GM23248 (cell line): ENCODE data around the gene MAGI1. TPM values are rescaled to one million over a fixed set of nuclear protein-coding genes. Genes with fewer than 3 reads are reported as not detected.

Experiments
- DNase-seq: peaks from one replicate; pipeline ENCODE4 v3.0.0-alpha.2; 2015
- H2AFZ ChIP-seq: fragments of 200-600 bp; sonication (generic); 2 replicates; pipeline ENCODE4 v1.6.1; 2016; ENCODE audit warnings: antibody characterized with exemption
- H3F3A ChIP-seq: fragments of 200-600 bp; sonication (generic); 2 replicates; pipeline ENCODE4 v1.6.1; 2016; ENCODE audit warnings: mild to moderate bottlenecking, antibody characterized with exemption, mixed run types; ENCODE audit not compliant: insufficient read depth
- H3K27ac ChIP-seq: fragments of 200-600 bp; sonication (generic); 2 replicates; pipeline ENCODE4 v1.5.1; 2016; ENCODE audit warnings: mild to moderate bottlenecking
- H3K27me3 ChIP-seq: fragments of 200-600 bp; sonication (generic); replicated peaks from 2 replicates; pipeline ENCODE4 v1.6.1; 2016; ENCODE audit warnings: mild to moderate bottlenecking; ENCODE audit not compliant: insufficient read depth
- H3K36me3 ChIP-seq: fragments of 200-600 bp; sonication (generic); 2 replicates; pipeline ENCODE4 v1.6.1; 2016; ENCODE audit warnings: low read depth, mild to moderate bottlenecking
- H3K4me1 ChIP-seq: fragments of 200-600 bp; sonication (generic); 2 replicates; pipeline ENCODE4 v1.6.1; 2016; ENCODE audit warnings: mild to moderate bottlenecking; ENCODE audit not compliant: insufficient read depth
- H3K4me2 ChIP-seq: fragments of 200-600 bp; sonication (generic); one replicate; pipeline ENCODE4 v1.6.1; 2016; ENCODE audit warnings: mild to moderate bottlenecking; ENCODE audit not compliant: unreplicated experiment
- H3K4me3 ChIP-seq: fragments of 200-600 bp; sonication (generic); 2 replicates; pipeline ENCODE4 v1.5.1; 2016; ENCODE audit warnings: mild to moderate bottlenecking
- H3K79me2 ChIP-seq: fragments of 200-600 bp; sonication (generic); 2 replicates; pipeline ENCODE4 v1.6.1; 2016; ENCODE audit warnings: mild to moderate bottlenecking; ENCODE audit not compliant: insufficient read depth
- H3K9ac ChIP-seq: fragments of 200-600 bp; sonication (generic); 2 replicates; pipeline ENCODE4 v1.6.1; 2016; ENCODE audit warnings: mild to moderate bottlenecking
- H3K9me2 ChIP-seq: fragments of 200-600 bp; sonication (generic); 2 replicates; pipeline ENCODE4 v1.6.1; 2016; ENCODE audit warnings: mixed run types, mild to moderate bottlenecking, moderate library complexity; ENCODE audit not compliant: insufficient read depth
- H3K9me3 ChIP-seq: fragments of 200-600 bp; sonication (generic); one replicate; pipeline ENCODE4 v1.6.1; 2017; ENCODE audit warnings: low read depth
- H4K20me1 ChIP-seq: fragments of 200-600 bp; sonication (generic); 2 replicates; pipeline ENCODE4 v1.6.0; 2016; ENCODE audit not compliant: insufficient read depth
- EZH2 ChIP-seq: fragments of 200-600 bp; sonication (generic); IDR thresholded peaks from 2 replicates; pipeline ENCODE4 v1.6.1; 2018; ENCODE audit warnings: antibody characterized with exemption, mild to moderate bottlenecking; ENCODE audit not compliant: insufficient read depth, poor library complexity, severe bottlenecking
- EZH2phosphoT487 ChIP-seq: fragments of 200-600 bp; sonication (generic); IDR thresholded peaks from 2 replicates; pipeline ENCODE4 v1.6.1; 2018; ENCODE audit warnings: antibody characterized with exemption, moderate library complexity, mild to moderate bottlenecking, low read depth; ENCODE audit not compliant: insufficient read depth
- WGBS, 2 experiments: methylation state at CpG; one replicate each; pipeline ENCODE4 v1.1.6; 2015 to 2017; ENCODE audit warnings: low lambda C conversion rate in 2 of 2, low coverage in 1 of 2; ENCODE audit errors: missing lambda C conversion rate in 2 of 2; 5-methylcytosine and 5-hydroxymethylcytosine counted together
- in situ Hi-C: fragments of 300-500 bp; cut with MboI; formaldehyde crosslinking; loops from 2 replicates; pipeline ENCODE4 v1.15.0; 2020
- polyA plus RNA-seq: library from polyadenylated mRNA; unstranded; fragments of >200 nt; fragmentation: Nextera tagmentation; extraction: Ambion mirVana; gene quantifications from 2 replicates; pipeline ENCODE4 v1.2.1, GENCODE V29; 2016
- total RNA-seq: library from RNA; depleted of rRNA; stranded (reverse); fragments of >200 nt; shearing (Covaris generic); gene quantifications from 2 replicates; pipeline ENCODE4 v1.2.3, GENCODE V29; 2014

MAGI1 gene
- total and polyA plus RNA-seq, 2 experiments from 2014 or later = 7.3 to 13.8 TPM

DNA sequence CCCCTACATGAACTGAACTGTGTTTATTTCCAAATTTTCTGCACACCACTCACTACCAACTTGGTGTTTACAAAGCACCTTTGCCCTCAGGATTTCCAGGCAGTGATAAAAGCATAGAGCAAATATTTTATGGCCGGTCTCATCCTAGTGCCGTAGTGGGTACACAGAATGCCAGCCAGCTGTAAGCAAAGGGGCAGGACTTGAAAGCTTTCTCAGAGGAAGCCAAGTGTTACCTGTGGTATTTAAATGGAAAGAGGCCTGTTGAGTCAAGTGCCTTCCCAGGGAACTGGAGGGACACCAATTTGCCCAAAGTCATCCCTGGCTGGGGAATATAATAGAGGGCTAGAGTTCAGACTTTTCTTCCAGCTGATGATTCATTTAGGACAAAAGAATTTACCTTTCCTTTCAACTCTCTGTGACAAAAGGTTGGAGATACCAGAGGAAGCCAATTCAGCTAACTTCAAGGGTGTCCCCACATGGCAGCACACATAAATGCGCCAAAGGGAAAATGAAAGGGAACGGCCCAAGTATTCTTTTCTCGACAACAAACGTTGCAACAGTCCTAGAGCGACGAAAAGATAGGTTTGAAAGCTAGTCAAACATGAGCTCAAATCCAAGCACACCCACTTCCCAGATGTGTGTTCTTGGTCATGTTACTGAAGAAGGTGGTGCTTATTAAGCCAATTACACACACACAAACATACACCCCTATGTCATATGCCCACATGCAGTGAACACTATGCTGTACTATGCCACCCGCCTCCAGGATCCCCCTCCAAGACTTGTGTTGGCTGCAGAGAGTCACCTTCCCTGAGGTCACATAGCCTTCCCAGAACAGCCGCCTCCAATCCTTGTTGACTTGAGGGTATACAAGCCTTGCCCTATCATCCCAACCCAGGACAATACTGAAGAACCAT lies 27.7 kb downstream of the MAGI1 start:
- Histone ChIP-seq H3K36me3 (no peaks in the 10 kb centered on the region), H3K79me2 (peaks cover 100% of the 10 kb centered on the region), H3K27me3 (no peaks in the 10 kb centered on the region), H3K4me1 (no peaks in the 10 kb centered on the region), H3K9me3 (no peaks in the 10 kb centered on the region), H3K4me3 (no peak overlapping the region), H3K9ac (no peak overlapping the region), H3K27ac (no peak overlapping the region), H3K4me2 (no peak overlapping the region), H2AFZ (no peak overlapping the region), H4K20me1 (peaks cover 9% of the 10 kb centered on the region), H3F3A (0 out of 2 replicates have a peak, but pooled peaks cover 3% of the 10 kb centered on the region), H3K9me2 (no peaks in the 10 kb centered on the region)
- in situ Hi-C loops = no loop called here
- DNase-seq = no peak
- TF ChIP-seq EZH2phosphoT487 (no peak), EZH2 (no peak)
- 91 to 93% methylated on average over 10 of the region's 10 CpGs for WGBS, 2 experiments

DNA sequence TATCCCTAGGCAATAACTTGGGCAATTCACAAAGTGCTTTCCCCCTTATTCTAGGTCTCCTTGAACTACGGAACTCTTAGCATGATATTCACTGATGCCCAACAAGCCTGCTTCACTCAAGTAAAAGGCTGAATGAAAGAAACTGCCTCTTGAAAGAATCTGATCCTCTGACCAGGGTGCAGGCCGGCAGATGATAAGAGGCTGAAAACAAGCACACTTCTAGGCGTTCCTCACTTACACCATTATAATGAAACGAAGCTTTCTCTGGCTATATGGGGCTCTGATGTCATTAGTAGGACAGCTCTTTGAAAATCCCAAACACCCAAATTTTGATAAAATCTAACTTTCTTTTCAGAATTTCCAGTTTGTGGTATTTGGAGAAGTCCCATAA lies 28.4 kb downstream of the MAGI1 start:
- Histone ChIP-seq H3K79me2 (peaks cover 100% of the 10 kb centered on the region), H3F3A (0 out of 2 replicates have a peak, but pooled peaks cover 3% of the 10 kb centered on the region), H4K20me1 (peaks cover 9% of the 10 kb centered on the region), H3K27ac (no peak overlapping the region), H3K4me1 (no peaks in the 10 kb centered on the region), H2AFZ (no peak overlapping the region), H3K4me2 (no peak overlapping the region), H3K27me3 (no peaks in the 10 kb centered on the region), H3K4me3 (no peak overlapping the region), H3K36me3 (no peaks in the 10 kb centered on the region), H3K9ac (no peak overlapping the region), H3K9me2 (no peaks in the 10 kb centered on the region), H3K9me3 (no peaks in the 10 kb centered on the region)
- DNase-seq = no peak
- in situ Hi-C loops = no loop called here
- TF ChIP-seq EZH2 (no peak), EZH2phosphoT487 (no peak)
- WGBS, 2 experiments = 95 to 98% methylated on average over 4 of the region's 4 CpGs

DNA sequence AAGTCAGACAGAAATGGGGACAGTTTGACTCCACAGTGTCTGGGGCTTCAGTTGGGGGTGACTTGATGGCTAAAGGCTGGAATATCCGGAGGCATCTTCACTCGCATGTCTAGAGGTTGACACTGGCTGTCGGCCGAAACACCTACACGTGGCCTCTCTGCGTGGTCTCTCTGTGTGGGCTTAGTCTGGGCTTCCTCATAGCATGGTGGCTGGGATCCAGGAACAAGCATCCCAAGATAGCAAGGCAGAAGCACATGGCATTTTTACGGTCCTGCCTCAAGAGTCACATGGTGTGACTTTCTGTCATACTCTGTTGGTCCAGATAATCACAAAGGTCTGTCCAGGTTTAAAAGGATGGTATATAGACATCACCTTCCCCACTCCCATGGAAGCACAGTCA lies 34.5 kb downstream of the MAGI1 start:
- Histone ChIP-seq H3K79me2 (peaks cover 100% of the 10 kb centered on the region), H3K4me2 (no peak overlapping the region), H3K9me3 (no peaks in the 10 kb centered on the region), H3K4me1 (no peaks in the 10 kb centered on the region), H3K27ac (no peak overlapping the region), H3K4me3 (no peak overlapping the region), H3F3A (no peaks in the 10 kb centered on the region), H3K9ac (no peak overlapping the region), H3K9me2 (no peaks in the 10 kb centered on the region), H3K27me3 (no peaks in the 10 kb centered on the region), H4K20me1 (peaks cover 5% of the 10 kb centered on the region; the same call in 1 of the 2 replicates), H2AFZ (no peak overlapping the region), H3K36me3 (no peaks in the 10 kb centered on the region)
- 77 to 83% methylated on average over 7 of the region's 7 CpGs for WGBS, 2 experiments
- in situ Hi-C loops = no loop called here
- TF ChIP-seq EZH2phosphoT487 = no peak
- no peak for TF ChIP-seq EZH2
- no peak for DNase-seq

DNA sequence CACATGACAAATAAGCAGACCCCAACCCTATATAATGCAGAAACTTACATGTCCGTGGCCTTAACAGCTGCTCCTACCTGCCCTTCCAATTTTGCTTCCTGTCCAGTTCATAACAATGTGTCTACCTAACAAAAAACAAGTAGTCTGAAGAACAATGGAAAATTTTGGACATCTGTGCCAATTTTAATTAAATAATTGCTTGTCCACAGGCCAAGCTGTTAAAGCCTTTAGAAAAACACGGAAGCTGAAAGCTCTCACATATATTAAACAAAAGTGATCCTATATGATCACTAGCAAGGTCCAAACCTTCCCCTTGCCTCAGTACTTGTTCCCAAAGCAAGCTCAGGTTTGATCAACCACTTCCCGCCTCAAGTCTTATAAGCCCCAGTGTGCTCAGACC lies 37.1 kb downstream of the MAGI1 start:
- TF ChIP-seq EZH2 (no peak), EZH2phosphoT487 (no peak)

DNA sequence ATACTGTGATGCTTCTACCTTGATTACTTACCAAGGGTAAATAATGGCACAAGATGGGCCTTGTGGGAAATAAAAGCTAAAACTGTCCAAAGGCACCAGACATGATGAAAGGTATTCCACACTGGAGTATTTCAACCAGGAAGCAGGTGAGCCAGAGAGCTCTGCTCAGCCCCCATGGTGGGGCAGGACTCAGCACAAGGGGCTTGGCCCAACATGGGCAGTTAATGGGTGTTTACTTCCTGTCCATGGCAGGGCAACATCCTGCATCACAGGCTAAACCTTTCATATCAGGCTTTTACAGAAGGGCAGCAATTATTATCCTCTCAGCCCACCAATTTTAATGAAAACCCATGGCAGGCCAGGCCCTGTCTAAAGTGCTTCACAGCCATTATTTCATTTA lies 38.2 kb downstream of the MAGI1 start:
- in situ Hi-C loops = no loop called here
- DNase-seq = no peak
- no peaks in the 10 kb centered on the region for H3K36me3 ChIP-seq
- no peaks in the 10 kb centered on the region; the same call in 1 of the 2 replicates for H4K20me1 ChIP-seq
- H3K4me1 ChIP-seq = no peaks in the 10 kb centered on the region
- H3K4me3 ChIP-seq = no peak overlapping the region
- H3F3A ChIP-seq = 0 out of 2 replicates have a peak, but pooled peaks cover 4% of the 10 kb centered on the region
- TF ChIP-seq EZH2phosphoT487 = no peak
- no peak for TF ChIP-seq EZH2
- H3K27ac ChIP-seq = no peak overlapping the region
- H3K9me2 ChIP-seq = no peaks in the 10 kb centered on the region
- H3K9me3 ChIP-seq = no peaks in the 10 kb centered on the region
- no peak overlapping the region for H3K4me2 ChIP-seq
- peaks cover 100% of the 10 kb centered on the region for H3K79me2 ChIP-seq
- no peaks in the 10 kb centered on the region for H3K27me3 ChIP-seq
- no peak overlapping the region for H2AFZ ChIP-seq
- H3K9ac ChIP-seq = no peak overlapping the region

More for the DNA sequence above, 37.1 kb downstream of the MAGI1 start:
- in situ Hi-C loops = no loop called here
- H3K27me3 ChIP-seq = no peaks in the 10 kb centered on the region
- no peaks in the 10 kb centered on the region for H3K9me3 ChIP-seq
- H3K4me1 ChIP-seq = no peaks in the 10 kb centered on the region
- 90 to 91% methylated on average over 3 of the region's 3 CpGs for WGBS, 2 experiments
- DNase-seq = no peak
- no peak overlapping the region for H3K9ac ChIP-seq
- H3K4me3 ChIP-seq = no peak overlapping the region
- peaks cover 100% of the 10 kb centered on the region for H3K79me2 ChIP-seq
- H2AFZ ChIP-seq = no peak overlapping the region
- H4K20me1 ChIP-seq = peaks cover 5% of the 10 kb centered on the region; the same call in 1 of the 2 replicates
- H3K9me2 ChIP-seq = no peaks in the 10 kb centered on the region
- H3K4me2 ChIP-seq = no peak overlapping the region
- no peak overlapping the region for H3K27ac ChIP-seq
- no peaks in the 10 kb centered on the region for H3K36me3 ChIP-seq
- no peaks in the 10 kb centered on the region for H3F3A ChIP-seq
